Prostate gland (tissue), 2 donors: Measurements from ENCODE around the gene CNMD.

Experiments used
- POLR2A ChIP-seq: fragments of 450-650 bp; IDR thresholded peaks from one replicate; pipeline ENCODE4 v1.6.1; 2016; ENCODE audit warnings: antibody characterized with exemption, mild to moderate bottlenecking
- TF ChIP-seq, protein P1 (sequence below), 4 experiments: fragments of 200-600 bp in 2 of 4; fragments of 450-650 bp in 2 of 4; sonication (generic) in 2 of 4; IDR thresholded peaks; 1 replicate in 3 of 4; 2 replicates in 1 of 4; pipeline ENCODE4 v1.5.1; 2016 to 2019; ENCODE audit warnings: antibody characterized with exemption in 4 of 4, mild to moderate bottlenecking in 2 of 4, moderate library complexity in 2 of 4

- TF ChIP-seq, protein P1, sequence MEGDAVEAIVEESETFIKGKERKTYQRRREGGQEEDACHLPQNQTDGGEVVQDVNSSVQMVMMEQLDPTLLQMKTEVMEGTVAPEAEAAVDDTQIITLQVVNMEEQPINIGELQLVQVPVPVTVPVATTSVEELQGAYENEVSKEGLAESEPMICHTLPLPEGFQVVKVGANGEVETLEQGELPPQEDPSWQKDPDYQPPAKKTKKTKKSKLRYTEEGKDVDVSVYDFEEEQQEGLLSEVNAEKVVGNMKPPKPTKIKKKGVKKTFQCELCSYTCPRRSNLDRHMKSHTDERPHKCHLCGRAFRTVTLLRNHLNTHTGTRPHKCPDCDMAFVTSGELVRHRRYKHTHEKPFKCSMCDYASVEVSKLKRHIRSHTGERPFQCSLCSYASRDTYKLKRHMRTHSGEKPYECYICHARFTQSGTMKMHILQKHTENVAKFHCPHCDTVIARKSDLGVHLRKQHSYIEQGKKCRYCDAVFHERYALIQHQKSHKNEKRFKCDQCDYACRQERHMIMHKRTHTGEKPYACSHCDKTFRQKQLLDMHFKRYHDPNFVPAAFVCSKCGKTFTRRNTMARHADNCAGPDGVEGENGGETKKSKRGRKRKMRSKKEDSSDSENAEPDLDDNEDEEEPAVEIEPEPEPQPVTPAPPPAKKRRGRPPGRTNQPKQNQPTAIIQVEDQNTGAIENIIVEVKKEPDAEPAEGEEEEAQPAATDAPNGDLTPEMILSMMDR (IDR thresholded peaks at IDR 0.05) = no peak
- no peak for TF ChIP-seq POLR2A
These were observed 9.8 kb upstream of the CNMD start for GRCh38 chr13:52749419-52749818.
